Endothelial cell of umbilical vein (primary cell): ENCODE data around the gene OR2V1. TPM values are rescaled to one million over a fixed set of nuclear protein-coding genes. Genes with fewer than 3 reads are reported as not detected.

Experiments
- BruUV-seq: library from RNA; stranded (reverse); fragments of 400-500 nt; replicated peaks from 2 replicates; lab custom pipeline; 2021; lab: Mats Ljungman, UMichigan
- CTCF ChIA-PET: fragments of 300-600, 350-600 bp; sonication (Branson Sonifier 250); formaldehyde crosslinking; loops from one replicate; lab custom pipeline; 2021; ENCODE audit warnings: antibody characterized with exemption, inconsistent platforms; lab: Charles Lee
- POLR2A ChIA-PET: fragments of 300-600, 350-600 bp; sonication (Branson Sonifier 250); formaldehyde crosslinking; loops from one replicate; lab custom pipeline; 2021; ENCODE audit warnings: antibody characterized with exemption, inconsistent platforms; lab: Charles Lee
- DNase-seq: peaks from one replicate; pipeline ENCODE4 v3.0.0-alpha.2; 2011; ENCODE audit warnings: low read depth, low spot score
- FAIRE-seq: peaks from 2 replicates; lab custom pipeline; 2011; peaks lifted over from hg19 to GRCh38; lab: Jason Lieb, UNC
- H2AFZ ChIP-seq: 2 replicates; pipeline ENCODE4 v1.6.0; 2012; ENCODE audit warnings: low read depth, low read length, control low read depth, inconsistent platforms
- H3K27ac ChIP-seq: 2 replicates; pipeline ENCODE4 v1.5.1; 2011; ENCODE audit warnings: low read depth, mild to moderate bottlenecking, control low read depth, low read length, moderate library complexity; ENCODE audit not compliant: insufficient read depth
- H3K27me3 ChIP-seq, 2 experiments: 2 replicates each; pipeline versions ENCODE4 v1.6.0 to v1.6.1; 2011; ENCODE audit warnings: low read length in 2 of 2, mixed read lengths in 1 of 2; ENCODE audit not compliant: control insufficient read depth in 2 of 2, insufficient read depth in 2 of 2
- H3K36me3 ChIP-seq, 2 experiments: 2 replicates in 1 of 2; 3 replicates in 1 of 2; pipeline ENCODE4 v1.5.1; 2011; ENCODE audit warnings: low read length in 2 of 2, mild to moderate bottlenecking in 1 of 2, moderate library complexity in 1 of 2; ENCODE audit not compliant: control insufficient read depth in 2 of 2, insufficient read depth in 2 of 2; ENCODE audit errors: extremely low read depth in 1 of 2
- H3K4me1 ChIP-seq: 3 replicates; pipeline ENCODE4 v1.5.1; 2011; ENCODE audit warnings: mild to moderate bottlenecking, low read length; ENCODE audit not compliant: control insufficient read depth, insufficient read depth; ENCODE audit errors: extremely low read depth
- H3K4me2 ChIP-seq: 2 replicates; pipeline ENCODE4 v1.6.1; 2011; ENCODE audit warnings: low read length, control low read depth, mixed read lengths; ENCODE audit not compliant: insufficient read depth
- H3K4me3 ChIP-seq, 3 experiments: fragments of 200-600 bp in 1 of 3; sonication (generic), shearing (Covaris generic) in 1 of 3; replicated peaks in 1 of 3; 2 replicates each; pipeline ENCODE4 v1.5.1; 2011 to 2016; ENCODE audit warnings: control low read depth in 3 of 3, low read length in 3 of 3, mild to moderate bottlenecking in 2 of 3, inconsistent platforms in 1 of 3, low read depth in 1 of 3, moderate library complexity in 1 of 3; ENCODE audit not compliant: insufficient read depth in 1 of 3
- H3K79me2 ChIP-seq: 2 replicates; pipeline ENCODE4 v1.6.0; 2012; ENCODE audit warnings: low read length, inconsistent platforms; ENCODE audit not compliant: control insufficient read depth, insufficient read depth
- H3K9ac ChIP-seq: replicated peaks from 2 replicates; pipeline ENCODE3; 2011; ENCODE audit warnings: low read length, control low read depth; ENCODE audit not compliant: insufficient read depth; ENCODE audit errors: extremely low read depth
- H3K9me1 ChIP-seq: replicated peaks from 3 replicates; pipeline ENCODE4 v1.6.0; 2011; ENCODE audit warnings: mild to moderate bottlenecking, low read length; ENCODE audit not compliant: control insufficient read depth, insufficient read depth; ENCODE audit errors: extremely low read depth
- H3K9me3 ChIP-seq: replicated peaks from 2 replicates; pipeline ENCODE4 v1.5.1; 2012; ENCODE audit warnings: low read length, inconsistent platforms; ENCODE audit not compliant: control insufficient read depth, insufficient read depth
- H4K20me1 ChIP-seq: replicated peaks from 2 replicates; pipeline ENCODE3; 2011; ENCODE audit warnings: mild to moderate bottlenecking, low read length; ENCODE audit not compliant: control insufficient read depth, insufficient read depth; ENCODE audit errors: extremely low read depth
- CTCF ChIP-seq, 2 donors: IDR thresholded peaks; 1 replicate in 1 of 2; 2 replicates in 1 of 2; pipeline ENCODE4 v1.5.1; 2011; ENCODE audit warnings: low read length in 2 of 2, mild to moderate bottlenecking in 2 of 2, moderate library complexity in 2 of 2, control low read depth in 1 of 2, inconsistent platforms in 1 of 2, low read depth in 1 of 2; ENCODE audit not compliant: insufficient read depth in 1 of 2; ENCODE audit errors: extremely low read depth in 1 of 2
- EZH2 ChIP-seq: IDR thresholded peaks from 2 replicates; pipeline ENCODE4 v1.6.1; 2012; ENCODE audit warnings: borderline replicate concordance, low read depth, mild to moderate bottlenecking, moderate library complexity, low read length, inconsistent platforms; ENCODE audit not compliant: severe bottlenecking
- FOS ChIP-seq: IDR thresholded peaks from 2 replicates; pipeline ENCODE4 v1.6.1; 2011; ENCODE audit warnings: mild to moderate bottlenecking, low read length, moderate library complexity, borderline replicate concordance; ENCODE audit not compliant: insufficient read depth
- GATA2 ChIP-seq: IDR thresholded peaks from 2 replicates; pipeline ENCODE4 v1.7.0; 2011; ENCODE audit warnings: low read depth, mild to moderate bottlenecking, moderate library complexity, mixed read lengths, low read length; ENCODE audit not compliant: insufficient read length, insufficient read depth
- JUN ChIP-seq: IDR thresholded peaks from 2 replicates; pipeline ENCODE4 v1.6.1; 2011; ENCODE audit warnings: borderline replicate concordance, low read depth; ENCODE audit not compliant: insufficient read length, insufficient read depth
- MAX ChIP-seq: IDR thresholded peaks from 2 replicates; pipeline ENCODE4 v1.6.1; 2011; ENCODE audit not compliant: insufficient read depth, insufficient read length
- MYC ChIP-seq: IDR thresholded peaks from one replicate; pipeline ENCODE4 v1.6.1; 2011; ENCODE audit warnings: mild to moderate bottlenecking, low read depth, low read length
- POLR2A ChIP-seq: IDR thresholded peaks from 2 replicates; pipeline ENCODE4 v1.6.1; 2012; ENCODE audit warnings: low read depth, mild to moderate bottlenecking, control low read depth, low read length
- POLR2AphosphoS5 ChIP-seq: IDR thresholded peaks from 2 replicates; pipeline ENCODE4 v1.6.1; 2012; ENCODE audit warnings: low read depth, mild to moderate bottlenecking, control low read depth, low read length, moderate library complexity; ENCODE audit not compliant: insufficient read depth
- dilution Hi-C: fragments of 300-500 bp; cut with MboI; formaldehyde crosslinking; loops from one replicate; pipeline ENCODE4 v1.15.0; 2019; ENCODE audit warnings: low sequenced_read_pairs; ENCODE audit not compliant: extremely low pct_ligation_motif_present
- intact Hi-C: fragments of 100-400 bp; cut with micrococcal nuclease; formaldehyde crosslinking; loops from one replicate; pipeline ENCODE4 v1.10.0; 2022
- polyA plus RNA-seq, 4 experiments: library from polyadenylated mRNA; depleted of rRNA in 3 of 4; stranded (reverse) in 3 of 4; unstranded in 1 of 4; fragments of >200 nt; gene quantifications; 2 replicates each; pipeline versions ENCODE4 v1.2.1 to v1.2.3, GENCODE V29; 2011 to 2012; ENCODE audit warnings: missing spikeins in 1 of 4
- total RNA-seq: library from RNA; stranded (reverse); gene quantifications from 2 replicates; pipeline ENCODE4 v1.2.3, GENCODE V29; 2021

Gene OR2V1
- total and polyA plus RNA-seq, 2 donors (not counting 3 experiments of a cell fraction or from before 2014, with no cell fraction given) = not detected

- Histone ChIP-seq H3K36me3 (no peaks in the 10 kb centered on the region), H3K4me1 (no peaks in the 10 kb centered on the region), H3K27me3 (peaks cover 2% of the 10 kb centered on the region in 2 experiments), H3K4me3 (no peak overlapping the region), H2AFZ (no peak overlapping the region), H3K9ac (no peak overlapping the region), H3K4me2 (no peak overlapping the region), H4K20me1 (no peaks in the 10 kb centered on the region), H3K79me2 (no peaks in the 10 kb centered on the region), H3K9me1 (no peaks in the 10 kb centered on the region), H3K9me3 (no peaks in the 10 kb centered on the region), H3K27ac (no peak overlapping the region)
- dilution Hi-C loops (no loop called here), intact Hi-C loops (loop anchor here (10.0 kb wide), 1 partner anchor 301 kb away; no protein-coding TSS in a partner anchor)
- DNase-seq = no peak
- no peak for FAIRE-seq
- CTCF ChIA-PET = interaction anchor here (1.1 kb wide), 1 partner anchor 9 kb away, joined by 4 read pairs; no protein-coding TSS in a partner anchor
- TF ChIP-seq FOS = no peak
- TF ChIP-seq JUN = no peak
- no peak for TF ChIP-seq GATA2
- TF ChIP-seq EZH2 = no peak
- no peak for TF ChIP-seq MAX
- TF ChIP-seq MYC = no peak
- TF ChIP-seq POLR2A = no peak
- no peak for TF ChIP-seq CTCF (IDR thresholded peaks at IDR 0.05; ENCODE audit: extremely low read depth in 1 of 2, insufficient read depth in 1 of 2, low read depth in 1 of 2, low read length in 2 of 2)
- TF ChIP-seq POLR2AphosphoS5 = no peak
- no TSS peak for BruUV-seq
- POLR2A ChIA-PET = no interaction called here
Observed at GRCh38 chr5:181086026-181086883, 44.7 kb downstream of the OR2V1 start.
